Astrocyte (in vitro differentiated cells and primary cell): ENCODE measurements around the gene ID4. TPM values are rescaled to one million over a fixed set of nuclear protein-coding genes. Genes with fewer than 3 reads are reported as not detected.

Experiments
- DNase-seq: peaks from one replicate; pipeline ENCODE4 v3.0.0-alpha.2; 2010; ENCODE audit warnings: low read depth
- FAIRE-seq: peaks from 2 replicates; lab custom pipeline; 2011; peaks lifted over from hg19 to GRCh38; lab: Jason Lieb, UNC
- H2AFZ ChIP-seq: 2 replicates; pipeline ENCODE4 v1.6.0; 2012; ENCODE audit warnings: low read depth, low read length, inconsistent platforms
- H3K27ac ChIP-seq: 2 replicates; pipeline ENCODE4 v1.5.1; 2011; ENCODE audit warnings: low read depth, low read length, inconsistent platforms
- H3K27me3 ChIP-seq: 2 replicates; pipeline ENCODE4 v1.6.0; 2011; ENCODE audit warnings: low read length, inconsistent platforms; ENCODE audit not compliant: insufficient read depth
- H3K36me3 ChIP-seq: 2 replicates; pipeline ENCODE4 v1.5.1; 2011; ENCODE audit warnings: low read length, inconsistent platforms; ENCODE audit not compliant: insufficient read depth
- H3K4me1 ChIP-seq: 2 replicates; pipeline ENCODE4 v1.5.1; 2011; ENCODE audit warnings: low read length, inconsistent platforms; ENCODE audit not compliant: insufficient read depth
- H3K4me2 ChIP-seq: 2 replicates; pipeline ENCODE4 v1.6.0; 2012; ENCODE audit warnings: low read length, inconsistent platforms
- H3K4me3 ChIP-seq: 2 replicates; pipeline ENCODE4 v1.5.1; 2011; ENCODE audit warnings: low read depth, mild to moderate bottlenecking, low read length, inconsistent platforms; ENCODE audit not compliant: insufficient read depth
- H3K79me2 ChIP-seq: 2 replicates; pipeline ENCODE4 v1.6.0; 2012; ENCODE audit warnings: mild to moderate bottlenecking, low read length, inconsistent platforms; ENCODE audit not compliant: insufficient read depth
- H3K9ac ChIP-seq: 2 replicates; pipeline ENCODE4 v1.6.0; 2012; ENCODE audit warnings: mild to moderate bottlenecking, low read length, inconsistent platforms
- H3K9me3 ChIP-seq: 2 replicates; pipeline ENCODE4 v1.5.1; 2012; ENCODE audit warnings: low read depth, mild to moderate bottlenecking, low read length, inconsistent platforms; ENCODE audit not compliant: insufficient read depth
- H4K20me1 ChIP-seq: 2 replicates; pipeline ENCODE4 v1.6.0; 2012; ENCODE audit warnings: low read length, inconsistent platforms; ENCODE audit not compliant: insufficient read depth
- H3K27ac Mint-ChIP-seq: one replicate; pipeline ENCODE4 v1.8.0; 2021; ENCODE audit warnings: mild to moderate bottlenecking, mixed read lengths; ENCODE audit not compliant: unreplicated experiment
- H3K27me3 Mint-ChIP-seq: one replicate; pipeline ENCODE4 v1.8.0; 2021; ENCODE audit warnings: low read depth, mixed read lengths; ENCODE audit not compliant: unreplicated experiment
- H3K36me3 Mint-ChIP-seq: one replicate; pipeline ENCODE4 v1.8.0; 2021; ENCODE audit warnings: low read depth, mixed read lengths; ENCODE audit not compliant: unreplicated experiment
- H3K4me1 Mint-ChIP-seq: one replicate; pipeline ENCODE4 v1.8.0; 2021; ENCODE audit warnings: low read depth, mixed read lengths; ENCODE audit not compliant: unreplicated experiment
- H3K4me3 Mint-ChIP-seq: one replicate; pipeline ENCODE4 v1.8.0; 2021; ENCODE audit warnings: mild to moderate bottlenecking, moderate library complexity, mixed read lengths; ENCODE audit not compliant: unreplicated experiment
- H3K9me3 Mint-ChIP-seq: one replicate; pipeline ENCODE4 v1.8.0; 2021; ENCODE audit warnings: mild to moderate bottlenecking, mixed read lengths; ENCODE audit not compliant: unreplicated experiment
- CTCF ChIP-seq: IDR thresholded peaks from 2 replicates; pipeline ENCODE4 v1.5.1; 2011; ENCODE audit warnings: low read depth, mild to moderate bottlenecking, inconsistent platforms, low read length, moderate library complexity; ENCODE audit not compliant: insufficient read depth
- EZH2 ChIP-seq: IDR thresholded peaks from 2 replicates; pipeline ENCODE4 v1.6.1; 2012; ENCODE audit warnings: mild to moderate bottlenecking, low read length, inconsistent platforms; ENCODE audit not compliant: insufficient read depth
- total RNA-seq: library from RNA; stranded (reverse); gene quantifications from 2 replicates; pipeline ENCODE4 v1.2.1, GENCODE V29; 2021

The ID4 gene
- total RNA-seq, 1 donor from 2014 or later, result 12.8 TPM

- Mint-ChIP-seq H3K27me3 (no peaks in the 10 kb centered on the region), H3K4me1 (no peaks in the 10 kb centered on the region), H3K36me3 (no peaks in the 10 kb centered on the region), H3K9me3 (peaks cover 4% of the 10 kb centered on the region), H3K27ac (no peak overlapping the region), H3K4me3 (no peak overlapping the region)
- H2AFZ ChIP-seq, result no peak overlapping the region
- FAIRE-seq, result no peak
- no peaks in the 10 kb centered on the region for H3K36me3 ChIP-seq
- H3K4me1 ChIP-seq, result no peaks in the 10 kb centered on the region
- no peak overlapping the region for H3K4me3 ChIP-seq
- TF ChIP-seq CTCF (no peak), EZH2 (no peak)
- DNase-seq, result no peak
- no peaks in the 10 kb centered on the region for H4K20me1 ChIP-seq
- H3K79me2 ChIP-seq, result no peaks in the 10 kb centered on the region
- no peak overlapping the region for H3K4me2 ChIP-seq
- no peak overlapping the region for H3K27ac ChIP-seq
- H3K9ac ChIP-seq, result no peak overlapping the region
- no peaks in the 10 kb centered on the region for H3K27me3 ChIP-seq
- H3K9me3 ChIP-seq, result no peaks in the 10 kb centered on the region
These were observed 40.7 kb upstream of the ID4 start for GRCh38 chr6:19796452-19796851.

DNA sequence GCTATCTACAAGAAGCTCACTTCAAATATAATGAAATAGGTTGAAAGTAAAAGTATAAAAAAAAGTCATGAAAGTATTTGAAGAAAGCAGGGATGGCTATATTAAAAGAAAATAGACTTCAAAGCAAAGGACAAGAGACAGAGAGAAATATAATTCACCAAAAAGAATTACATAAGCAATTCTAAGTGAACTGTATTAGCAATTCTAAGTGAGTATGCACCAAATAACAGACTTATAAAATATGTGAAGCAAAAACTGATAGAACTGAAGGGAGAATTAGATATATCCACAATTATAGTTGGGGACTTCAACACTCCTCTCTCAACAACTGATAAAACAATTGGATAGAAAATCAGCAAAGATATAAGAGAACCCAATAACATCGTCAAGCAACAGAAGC lies 38.8 kb upstream of the ID4 start:
- Mint-ChIP-seq H3K4me1 (peaks cover 1% of the 10 kb centered on the region), H3K9me3 (peaks cover 4% of the 10 kb centered on the region), H3K36me3 (no peaks in the 10 kb centered on the region), H3K4me3 (no peak overlapping the region), H3K27ac (no peak overlapping the region), H3K27me3 (no peaks in the 10 kb centered on the region)
- Histone ChIP-seq H3K27me3 (no peaks in the 10 kb centered on the region), H3K9me3 (no peaks in the 10 kb centered on the region), H4K20me1 (no peaks in the 10 kb centered on the region), H3K9ac (no peak overlapping the region), H3K4me3 (no peak overlapping the region), H3K4me1 (peaks cover 1% of the 10 kb centered on the region), H3K27ac (no peak overlapping the region), H3K79me2 (no peaks in the 10 kb centered on the region), H2AFZ (no peak overlapping the region), H3K4me2 (no peak overlapping the region), H3K36me3 (no peaks in the 10 kb centered on the region)
- FAIRE-seq (no peak), DNase-seq (no peak)
- TF ChIP-seq CTCF, result no peak
- no peak for TF ChIP-seq EZH2

- H3K4me1 ChIP-seq, result peaks cover 18% of the 10 kb centered on the region
- H2AFZ ChIP-seq, result no peak overlapping the region
- no peak overlapping the region for H3K4me3 Mint-ChIP-seq
- no peaks in the 10 kb centered on the region for H4K20me1 ChIP-seq
- no peaks in the 10 kb centered on the region for H3K36me3 Mint-ChIP-seq
- H3K9me3 Mint-ChIP-seq, result peaks cover 3% of the 10 kb centered on the region
- H3K4me2 ChIP-seq, result no peak overlapping the region
- no peaks in the 10 kb centered on the region for H3K36me3 ChIP-seq
- no peaks in the 10 kb centered on the region for H3K79me2 ChIP-seq
- FAIRE-seq (no peak), DNase-seq (no peak)
- H3K4me3 ChIP-seq, result no peak overlapping the region
- no peak overlapping the region for H3K27ac ChIP-seq
- no peaks in the 10 kb centered on the region for H3K27me3 ChIP-seq
- no peaks in the 10 kb centered on the region for H3K27me3 Mint-ChIP-seq
- H3K9ac ChIP-seq, result no peak overlapping the region
- H3K9me3 ChIP-seq, result no peaks in the 10 kb centered on the region
- H3K27ac Mint-ChIP-seq, result no peak overlapping the region
- peaks cover 4% of the 10 kb centered on the region for H3K4me1 Mint-ChIP-seq
- no peak for TF ChIP-seq CTCF
- TF ChIP-seq EZH2, result no peak
These were observed 34.5 kb upstream of the ID4 start for GRCh38 chr6:19802656-19803055.
